GM21515 (cell line): ENCODE results near the gene PTGER4.
"Not testable (repeated sequence)": the region's sequence is repeated elsewhere in the genome, so short reads cannot be mapped to it uniquely, and the experiment has no call there.

Experiments used
- ATAC-seq: cut with Tn5 transposase; IDR thresholded peaks from one replicate; pipeline ENCODE4 v1.9.1; 2021; ENCODE audit not compliant: unreplicated experiment

Gene PTGER4

DNA sequence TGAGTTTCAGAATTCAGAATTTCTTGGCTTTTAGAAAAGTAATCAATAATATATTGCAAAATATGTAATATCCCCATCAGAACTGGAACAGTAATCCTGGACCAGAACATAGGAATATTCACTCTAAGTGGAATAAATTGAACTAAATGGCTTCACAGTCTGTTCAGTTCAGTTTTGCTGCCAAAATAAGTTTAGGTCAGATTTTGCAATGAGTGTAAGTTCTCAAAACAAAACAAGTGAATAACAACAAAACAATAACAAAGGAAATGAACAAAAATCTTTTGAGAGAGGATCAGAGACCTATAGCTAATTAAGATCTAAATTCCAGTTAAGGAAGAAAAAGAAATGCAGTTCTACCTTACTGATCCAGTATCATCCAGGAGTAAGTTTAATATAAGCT is 9.3 kb downstream of the PTGER4 start:
- ATAC-seq: no peak

DNA sequence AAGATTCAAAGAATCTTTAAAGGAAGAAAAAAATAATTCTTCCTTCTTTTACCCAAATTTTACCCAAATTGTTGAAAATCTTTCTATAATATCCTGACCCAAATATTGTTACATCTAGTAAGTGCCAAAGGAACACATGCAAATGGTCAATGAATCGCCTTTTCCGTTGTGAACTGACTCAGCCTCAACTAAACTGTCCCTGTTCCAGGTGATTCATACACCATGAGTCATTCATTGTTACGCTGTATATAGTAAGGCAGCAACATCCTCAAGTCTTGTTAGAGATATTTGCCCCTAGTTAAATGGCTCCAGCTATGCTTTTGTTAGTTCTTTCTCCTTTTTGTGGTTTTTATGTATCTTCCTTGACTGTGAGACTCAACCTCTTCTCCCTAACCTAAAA is 9.7 kb downstream of the PTGER4 start:
- no peak for ATAC-seq

DNA sequence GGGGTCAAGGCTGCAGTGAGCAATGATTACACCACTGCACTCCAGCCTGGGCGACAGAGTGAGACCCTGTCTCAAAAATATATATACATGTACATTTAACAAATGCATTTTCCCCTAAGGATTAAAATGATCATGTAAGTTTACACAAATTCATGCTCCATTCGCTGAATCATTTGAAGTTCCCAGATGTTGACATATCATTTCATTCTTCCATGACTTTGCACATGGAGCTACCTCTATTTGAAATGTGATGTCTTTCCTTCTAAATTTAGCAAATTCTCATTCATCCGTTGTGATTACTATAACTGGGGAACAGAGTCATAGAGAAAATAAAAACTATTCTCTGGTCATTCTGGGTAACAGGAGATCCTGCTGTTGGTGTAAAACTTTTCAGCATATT is 10.6 kb downstream of the PTGER4 start:
- ATAC-seq: no peak

DNA sequence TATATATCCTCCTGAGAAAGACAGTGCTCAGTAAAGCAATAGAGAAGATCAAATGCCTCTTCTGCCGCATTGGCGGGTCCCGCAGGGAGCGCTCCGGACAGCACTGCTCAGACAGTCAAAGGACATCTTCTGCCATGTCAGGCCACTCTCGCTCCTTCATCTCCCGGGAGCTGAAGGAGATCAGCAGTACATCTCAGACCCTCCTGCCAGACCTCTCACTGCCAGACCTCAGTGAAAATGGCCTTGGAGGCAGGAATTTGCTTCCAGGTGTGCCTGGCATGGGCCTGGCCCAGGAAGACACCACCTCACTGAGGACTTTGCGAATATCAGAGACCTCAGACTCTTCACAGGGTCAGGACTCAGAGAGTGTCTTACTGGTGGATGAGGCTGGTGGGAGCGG is 12.2 kb downstream of the PTGER4 start:
- no peak for ATAC-seq

DNA sequence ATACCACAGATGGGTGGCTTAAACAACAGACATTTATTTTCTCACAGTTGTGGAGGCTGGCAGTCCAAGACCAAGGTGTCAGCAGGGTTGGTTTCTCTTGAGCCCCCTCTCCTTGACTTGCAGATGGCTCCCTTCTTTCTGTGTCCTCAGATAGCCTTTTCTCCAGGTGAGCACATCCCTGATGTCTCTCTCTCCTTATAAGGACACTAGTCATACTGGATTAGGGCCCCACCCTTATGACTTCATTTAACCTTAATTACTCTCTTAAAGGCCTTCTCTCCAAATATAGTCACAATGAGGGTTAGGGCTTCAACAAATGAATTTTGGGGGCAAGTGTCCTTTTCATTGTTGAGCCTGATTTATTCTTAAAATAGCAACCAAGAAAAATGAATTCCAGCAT is 14.7 kb downstream of the PTGER4 start:
- ATAC-seq: no peak

DNA sequence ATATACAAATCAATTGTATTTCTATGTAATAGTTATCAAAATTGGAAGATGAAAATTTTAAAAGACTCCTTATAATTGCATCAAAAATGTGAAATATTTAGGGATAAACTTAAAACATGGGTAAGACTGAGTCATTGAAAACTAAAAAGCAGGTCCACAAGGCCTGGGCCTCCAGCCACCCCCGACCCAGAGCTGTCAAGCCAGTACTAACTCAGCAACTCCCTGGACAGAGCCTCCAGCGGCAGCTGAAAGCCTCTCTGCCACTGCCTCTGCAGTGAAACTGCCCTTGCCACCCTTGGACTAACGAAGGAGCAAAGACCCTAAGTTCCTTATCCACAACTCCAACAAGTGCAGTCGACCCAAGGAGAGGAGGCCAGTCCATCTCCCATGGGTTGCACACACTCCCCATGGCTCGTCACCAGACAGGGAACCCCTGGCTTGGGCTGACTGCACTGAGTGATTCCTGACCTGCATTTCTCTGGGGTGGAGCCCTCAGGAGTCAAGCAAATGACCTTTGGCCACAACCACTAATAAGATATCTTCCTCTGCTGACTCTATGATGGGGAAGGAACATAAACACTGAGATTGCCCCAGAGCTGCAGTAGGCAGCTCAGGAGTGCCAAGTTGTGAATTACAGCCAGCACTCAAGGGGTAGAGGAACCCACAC is 20.5 kb downstream of the PTGER4 start:
- ATAC-seq: no peak

DNA sequence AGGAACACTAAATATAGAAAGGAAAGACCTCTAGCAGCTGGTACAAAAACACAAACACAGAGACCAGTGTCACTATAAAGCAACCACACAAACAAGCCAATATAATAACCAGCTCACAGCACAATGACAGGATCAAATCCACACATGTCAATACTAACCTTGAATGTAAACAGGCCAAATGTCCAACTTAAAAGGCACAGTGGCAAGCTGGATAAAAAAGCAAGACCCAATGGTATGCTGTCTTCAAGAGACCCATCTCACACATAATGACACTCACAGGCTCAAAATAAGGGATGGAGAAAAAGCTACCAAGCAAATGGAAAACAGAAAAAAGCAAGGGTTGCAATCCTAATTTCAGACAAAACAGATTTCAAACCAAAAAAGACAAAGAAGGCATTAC is 22.3 kb downstream of the PTGER4 start:
- not testable (repeated sequence) for ATAC-seq

DNA sequence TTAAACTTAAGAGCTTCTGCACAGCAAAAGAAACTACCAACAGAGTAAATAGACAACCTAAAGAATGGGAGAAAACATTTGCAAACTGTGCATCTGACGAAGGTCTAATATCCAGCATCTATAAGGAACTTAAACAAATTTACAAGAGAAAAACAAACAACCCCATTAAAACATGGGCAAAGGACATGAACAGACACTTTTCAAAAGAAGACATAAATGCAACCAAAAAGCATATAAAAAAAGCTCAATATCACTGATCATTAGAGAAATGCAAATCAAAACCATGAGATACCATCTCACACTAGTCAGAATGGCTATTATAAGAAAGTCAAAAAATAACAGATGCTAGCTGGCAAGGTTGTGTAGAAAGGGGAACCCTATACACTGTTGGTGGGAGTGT is 25.8 kb downstream of the PTGER4 start:
- ATAC-seq: not testable (repeated sequence)

DNA sequence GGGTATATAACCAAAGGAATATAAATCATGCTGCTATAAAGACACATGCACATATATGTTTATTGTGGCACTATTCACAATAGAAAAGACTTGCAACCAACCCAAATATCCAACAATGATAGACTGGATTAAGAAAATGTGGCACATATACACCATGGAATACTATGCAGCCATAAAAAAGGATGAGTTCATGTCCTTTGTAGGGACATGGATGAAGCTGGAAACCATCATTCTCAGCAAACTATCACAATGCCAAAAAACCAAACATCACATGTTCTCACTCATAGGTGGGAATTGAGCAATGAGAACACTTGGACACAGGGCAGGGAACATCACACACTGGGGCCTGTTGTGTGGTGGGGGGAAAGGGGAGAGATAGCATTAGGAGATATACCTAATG is 30.9 kb downstream of the PTGER4 start:
- not testable (repeated sequence) for ATAC-seq

DNA sequence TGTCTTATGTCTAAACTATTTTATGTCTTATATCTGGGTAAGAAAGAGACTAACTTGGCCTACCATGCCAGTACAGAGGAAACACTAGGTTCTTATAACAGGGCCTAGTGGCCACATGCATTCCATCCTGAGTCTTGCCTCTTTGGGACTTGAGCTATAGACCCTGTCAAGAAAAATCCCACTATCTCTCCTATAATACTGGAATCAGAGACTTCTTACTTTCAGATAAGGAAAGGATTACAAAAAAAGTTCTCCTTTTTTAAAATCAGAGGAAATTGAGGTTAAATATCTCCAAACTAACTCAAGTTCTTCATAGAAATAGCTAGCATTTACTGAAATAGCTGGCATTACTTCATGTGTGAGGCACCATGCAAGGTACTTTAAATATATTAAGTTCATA is 34.3 kb downstream of the PTGER4 start:
- ATAC-seq: no peak

DNA sequence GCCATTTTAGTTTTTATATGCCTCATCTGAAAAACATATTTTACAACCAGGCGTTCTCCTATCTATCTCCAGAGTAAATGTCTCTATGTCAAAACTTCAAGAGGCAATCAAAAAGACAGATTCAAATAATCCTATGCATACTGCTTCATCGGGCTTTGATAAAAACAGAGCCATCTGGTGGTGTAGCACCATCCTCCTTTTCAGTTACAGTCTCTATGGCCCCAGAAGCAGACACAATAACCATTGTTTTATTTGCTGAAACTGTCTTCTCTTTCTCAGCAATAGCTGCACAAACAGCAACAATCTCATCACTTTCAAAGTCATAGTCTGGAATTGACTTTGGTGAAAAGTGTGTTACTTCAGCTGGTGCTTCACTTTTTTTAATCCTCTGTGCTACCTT is 36.3 kb downstream of the PTGER4 start:
- ATAC-seq: no peak

DNA sequence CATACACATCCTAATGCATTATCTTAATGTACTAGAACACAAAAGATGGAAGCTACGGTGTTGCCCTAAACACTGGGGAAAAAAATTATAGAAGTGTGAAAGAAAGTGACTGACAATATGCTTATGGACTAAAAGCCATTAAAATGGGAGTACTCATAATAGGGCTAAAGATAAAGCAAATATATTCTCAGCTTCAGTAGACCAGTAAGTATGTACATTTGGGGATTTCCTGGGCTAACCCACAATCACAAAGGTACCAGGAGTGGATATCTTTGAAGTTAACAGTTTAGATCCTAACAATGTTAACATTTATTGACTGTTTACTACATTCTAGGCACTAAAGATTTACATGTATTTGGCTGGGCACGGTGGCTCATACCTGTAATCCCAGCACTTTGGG is 36.9 kb downstream of the PTGER4 start:
- no peak for ATAC-seq

DNA sequence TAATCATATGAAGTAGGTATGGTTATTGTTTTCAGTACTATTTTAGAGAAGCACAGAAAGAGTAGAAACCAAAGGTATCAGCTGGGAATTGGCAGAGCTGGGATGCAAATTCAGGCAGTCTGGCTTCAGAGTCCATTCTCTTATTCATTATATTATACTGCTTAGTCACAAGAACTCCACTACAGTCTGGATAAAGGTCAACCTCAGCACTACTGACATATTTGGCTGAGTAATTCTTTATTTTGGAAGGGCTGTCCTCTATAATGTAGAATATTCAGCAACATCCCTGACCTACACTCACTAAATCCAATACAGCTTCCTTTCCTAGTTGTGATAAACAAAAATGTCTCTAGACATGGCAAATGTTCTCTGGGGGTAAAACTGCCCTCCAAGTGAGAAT is 37.6 kb downstream of the PTGER4 start:
- no peak for ATAC-seq

DNA sequence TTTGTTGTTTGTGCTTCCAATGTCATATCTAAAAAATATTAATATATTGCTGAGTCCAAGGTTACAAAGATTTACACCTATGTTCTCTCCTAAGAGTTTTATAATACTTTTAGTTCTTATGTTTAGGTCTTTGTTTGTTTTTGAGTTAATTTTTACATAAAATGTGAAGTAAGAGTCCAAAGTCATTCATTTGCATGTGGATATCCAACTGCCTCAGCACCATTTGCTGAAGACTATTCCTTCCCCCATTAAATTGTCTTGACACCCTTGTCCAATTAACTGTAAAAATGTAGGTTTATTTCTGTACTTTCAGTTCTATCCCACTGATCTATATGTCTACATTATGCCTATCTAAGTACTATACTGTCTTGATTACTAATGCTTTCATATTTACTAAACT is 40.4 kb downstream of the PTGER4 start:
- no peak for ATAC-seq

DNA sequence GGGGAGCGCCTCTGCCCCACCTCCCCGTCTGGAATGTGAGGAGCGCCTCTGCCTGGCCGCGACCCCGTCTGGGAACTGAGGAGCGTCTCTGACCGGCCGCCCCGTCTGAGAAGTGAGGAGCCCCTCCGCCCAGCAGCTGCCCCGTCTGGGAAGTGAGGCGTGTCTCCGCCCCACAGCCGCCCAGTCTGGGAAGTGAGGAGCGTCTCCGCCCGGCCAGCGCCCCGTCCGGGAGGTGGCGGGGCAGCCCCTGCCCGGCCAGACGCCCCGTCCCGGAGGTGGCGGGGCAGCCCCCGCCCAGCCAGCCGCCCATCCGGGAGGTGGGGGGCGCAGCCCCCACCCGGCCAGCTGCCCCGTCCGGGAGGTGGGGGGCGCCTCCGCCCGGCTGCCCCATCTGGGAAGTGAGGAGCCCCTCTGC is 42.8 kb downstream of the PTGER4 start:
- not testable (repeated sequence) for ATAC-seq

DNA sequence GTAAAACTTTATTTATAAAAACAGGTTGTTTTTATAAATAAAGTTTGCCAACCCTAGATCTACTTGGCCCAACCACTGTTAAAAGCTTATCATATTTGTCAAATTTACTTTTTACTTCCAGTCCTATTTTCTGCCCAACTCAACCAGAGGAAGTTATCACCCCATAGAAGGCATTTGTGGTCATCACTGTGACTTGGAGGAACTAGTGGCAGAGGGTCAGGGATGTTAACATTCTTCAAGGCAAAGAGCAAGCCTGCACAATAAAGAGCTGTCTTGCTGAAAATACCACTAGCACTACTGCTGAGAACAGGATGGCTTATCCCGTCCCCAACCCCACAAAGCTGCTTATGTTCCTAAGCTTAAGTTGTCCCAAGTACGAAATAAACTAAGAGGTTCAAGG is 53.7 kb downstream of the PTGER4 start:
- ATAC-seq: no peak

DNA sequence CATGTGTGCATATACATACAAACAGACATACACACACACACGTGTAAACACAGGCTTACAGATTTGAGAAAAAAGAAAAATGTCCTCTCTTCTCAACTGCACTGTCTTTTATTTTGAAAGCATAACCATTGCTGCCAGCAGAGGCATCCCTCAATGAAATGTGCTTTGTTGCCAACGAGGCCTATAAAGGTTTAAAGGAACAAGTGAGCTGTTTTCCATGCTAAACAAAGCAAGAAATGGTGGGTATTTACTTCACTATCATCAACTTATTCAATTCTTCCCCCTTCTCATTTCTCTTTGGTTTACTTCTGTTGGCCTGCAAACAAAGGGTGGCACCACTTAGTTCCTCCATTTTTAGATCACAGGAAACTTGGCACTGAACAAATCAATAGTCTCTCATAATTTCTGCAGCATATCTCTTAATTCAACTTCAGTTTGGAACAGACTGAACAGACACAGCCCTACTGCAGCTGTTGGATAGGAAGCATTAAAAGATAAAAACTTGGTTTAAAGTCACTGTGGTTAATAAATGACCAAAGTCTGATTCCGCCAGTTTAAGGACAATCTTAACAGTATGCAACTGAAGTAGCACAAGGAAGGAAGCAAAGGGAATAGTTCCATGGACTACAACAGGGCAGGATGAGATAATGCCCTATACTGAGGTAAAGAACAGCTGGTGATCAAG is 54.3 kb downstream of the PTGER4 start:
- no peak for ATAC-seq

DNA sequence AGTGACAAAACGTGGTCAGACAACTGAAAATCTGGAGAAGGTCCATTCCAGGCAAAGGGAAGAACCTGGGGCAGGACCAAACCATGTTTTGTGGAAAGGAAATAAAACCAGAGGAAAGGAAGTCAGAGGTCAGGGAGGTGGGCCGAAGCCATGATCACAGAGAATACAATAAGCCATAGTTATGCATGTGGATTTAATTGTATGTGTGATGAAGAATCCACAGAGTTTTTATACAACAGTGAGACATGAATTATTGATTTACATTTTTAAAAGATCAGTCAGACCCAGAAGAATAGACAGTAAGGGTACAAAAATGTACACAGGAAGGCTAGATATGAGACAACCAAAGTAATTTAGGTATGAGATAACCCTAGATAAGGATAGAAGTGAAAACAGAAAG is 55.3 kb downstream of the PTGER4 start:
- ATAC-seq: no peak

DNA sequence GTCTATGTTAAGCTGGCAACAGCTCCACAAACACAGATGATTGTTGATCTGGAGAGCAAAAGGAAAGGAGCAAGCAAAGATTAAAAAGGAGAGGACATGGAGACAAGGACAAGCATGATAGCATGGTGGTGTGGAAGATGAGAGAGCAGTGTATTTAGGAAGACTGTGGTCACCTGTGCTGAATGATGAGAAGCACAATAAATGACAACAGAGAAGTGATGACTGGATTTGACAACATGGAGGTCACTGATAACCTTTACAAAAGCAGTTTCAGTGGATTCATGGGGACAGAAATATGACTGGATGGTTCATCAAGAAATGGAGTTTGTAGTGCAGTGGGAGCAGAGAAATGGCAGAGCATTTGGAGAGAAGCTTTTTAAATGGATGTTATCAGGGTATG is 55.9 kb downstream of the PTGER4 start:
- no peak for ATAC-seq

DNA sequence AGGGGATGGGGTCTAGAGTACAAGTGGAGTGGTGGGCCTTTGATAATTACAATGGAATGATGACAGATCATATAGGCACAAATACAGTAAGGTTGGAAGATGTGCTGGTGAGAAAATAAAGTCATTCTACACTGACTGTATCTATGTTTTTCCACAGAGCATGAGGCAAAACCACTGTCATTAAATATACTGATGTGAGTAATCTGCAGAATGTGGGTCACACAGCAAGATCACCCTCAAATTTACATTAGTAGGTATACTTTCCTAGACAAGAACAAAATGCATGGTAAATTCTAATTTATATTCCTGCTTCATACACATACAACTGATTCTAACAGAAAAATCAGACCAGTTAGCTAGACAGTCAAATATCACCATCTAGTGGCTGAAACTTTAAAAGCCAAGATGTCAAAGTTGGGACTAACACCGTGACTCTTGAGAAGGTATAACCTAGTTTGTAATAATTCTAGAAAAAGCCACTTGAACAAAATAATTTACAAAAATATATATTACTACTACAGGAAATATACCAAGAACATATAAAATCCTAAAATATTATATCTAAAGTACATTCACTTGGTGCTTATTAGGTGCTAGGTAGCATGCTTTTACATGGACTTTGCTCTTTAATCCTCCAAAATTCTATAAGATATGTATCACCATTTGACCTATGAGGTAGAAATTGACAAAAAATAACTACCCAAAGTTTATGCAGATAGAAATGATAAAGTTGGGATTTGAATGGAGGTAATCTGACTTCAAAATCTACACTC is 56.6 kb downstream of the PTGER4 start:
- ATAC-seq: peak; percentile 77

DNA sequence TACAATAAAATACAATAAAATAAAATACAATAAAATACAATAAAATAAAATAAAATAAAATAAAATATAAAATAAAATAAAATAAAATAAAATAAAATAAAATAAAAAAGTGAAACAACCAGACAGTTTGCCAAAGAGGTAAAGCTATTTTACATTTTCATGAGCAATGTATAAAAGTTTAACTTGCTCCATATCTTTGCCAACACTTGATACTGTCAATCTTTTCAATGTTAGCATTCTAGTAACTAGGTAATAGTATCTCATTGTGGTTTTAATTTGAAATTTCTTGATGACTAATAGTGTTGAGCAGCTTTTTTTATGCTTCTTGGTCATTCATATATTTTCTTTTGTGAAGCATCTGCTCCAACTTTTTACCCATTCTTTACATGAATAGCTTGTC is 58.8 kb downstream of the PTGER4 start:
- ATAC-seq: no peak
